ENCODE results near the gene OR8I2.

GRCh38 chr11:56048480-56048879 is 44.6 kb upstream of the OR8I2 start:
- TF ChIP-seq POLR2AphosphoS5 (IDR thresholded peaks at IDR 0.05; ENCODE audit: low read depth, low read length) (no peak), PAX5 (IDR thresholded peaks at IDR 0.05; ENCODE audit: insufficient read depth, low read length, severe bottlenecking) (no peak)
